HepG2 (cell line): Measurements from ENCODE around the gene TTC38. TPM values are rescaled to one million over a fixed set of nuclear protein-coding genes. Genes with fewer than 3 reads are reported as not detected.

Experiments used
- ATAD3A ChIP-seq: sonication (generic); formaldehyde crosslinking; IDR thresholded peaks from 2 replicates; pipeline ENCODE4 v1.4.0; 2020; ENCODE audit warnings: missing genetic modification reagents
- CBX1 ChIP-seq: IDR thresholded peaks from one replicate; pipeline ENCODE4 v1.6.1; 2016; ENCODE audit warnings: antibody characterized with exemption, low read depth
- FOXK1 ChIP-seq: sonication (generic); formaldehyde crosslinking; IDR thresholded peaks from 2 replicates; pipeline ENCODE4 v1.4.0; 2020; ENCODE audit warnings: low read depth, missing genetic modification reagents, borderline replicate concordance
- GATAD1 ChIP-seq: IDR thresholded peaks from 2 replicates; pipeline ENCODE4 v1.6.1; 2016; ENCODE audit warnings: missing genetic modification reagents, missing compliant biosample characterization
- NR2F2 ChIP-seq: IDR thresholded peaks from 2 replicates; pipeline ENCODE4 v1.6.1; 2012; ENCODE audit warnings: low read depth, inconsistent platforms, borderline replicate concordance
- NR2F6 ChIP-seq, 2 experiments: IDR thresholded peaks; 2 replicates each; pipeline ENCODE4 v1.6.1; 2016; ENCODE audit warnings: antibody characterized with exemption in 1 of 2, mild to moderate bottlenecking in 1 of 2
- SOX6 ChIP-seq, 2 experiments: fragments of 450-650 bp in 1 of 2; sonication (generic) in 1 of 2; formaldehyde crosslinking in 1 of 2; IDR thresholded peaks; 2 replicates each; pipeline versions ENCODE4 v1.4.0 to v1.6.1; 2017 to 2020; ENCODE audit warnings: antibody characterized with exemption in 1 of 2, mild to moderate bottlenecking in 1 of 2, missing genetic modification reagents in 1 of 2
- ZSCAN21 ChIP-seq: sonication (generic); formaldehyde crosslinking; IDR thresholded peaks from 2 replicates; pipeline ENCODE4 v1.8.0; 2022; ENCODE audit warnings: mild to moderate bottlenecking, missing genetic modification reagents, moderate library complexity, borderline replicate concordance
- polyA plus RNA-seq, 8 experiments: library from polyadenylated mRNA; depleted of rRNA in 3 of 8; stranded (reverse) in 7 of 8; unstranded in 1 of 8; fragments of >200 nt; fragmentation: Illumina TruSeq in 4 of 8; extraction: Trizol in 4 of 8; gene quantifications; 2 replicates each; pipeline versions ENCODE4 v1.2.1 to v1.2.3, GENCODE V29; 2011 to 2016; ENCODE audit warnings: low read depth in 4 of 8, missing spikeins in 1 of 8, mixed read lengths in 1 of 8; ENCODE audit not compliant: insufficient read depth in 1 of 8
- total RNA-seq, 5 experiments: library from RNA; depleted of rRNA; stranded (reverse); fragments of >200 nt; fragmentation: Illumina TruSeq; extraction: Trizol; gene quantifications; 2 replicates each; pipeline ENCODE4 v1.2.3, GENCODE V29; 2016; ENCODE audit warnings: low read depth in 1 of 5
- TF ChIP-seq, protein P1 (sequence below): sonication (generic); formaldehyde crosslinking; IDR thresholded peaks from one replicate; pipeline ENCODE4 v1.5.1; 2020; ENCODE audit warnings: mild to moderate bottlenecking, missing genetic modification reagents; ENCODE audit errors: not compliant biosample characterization
- TF ChIP-seq, protein P2 (sequence below): sonication (generic); formaldehyde crosslinking; IDR thresholded peaks from 2 replicates; pipeline ENCODE4 v1.4.0; 2020; ENCODE audit warnings: missing genetic modification reagents
- TF ChIP-seq, protein P3 (sequence below): IDR thresholded peaks from 2 replicates; pipeline ENCODE4 v1.6.1; 2018; ENCODE audit warnings: missing genetic modification reagents, mild to moderate bottlenecking, missing compliant biosample characterization
- TF ChIP-seq, protein P4 (sequence below): sonication (generic); formaldehyde crosslinking; IDR thresholded peaks from 2 replicates; pipeline ENCODE4 v1.8.0; 2022; ENCODE audit warnings: missing genetic modification reagents, mild to moderate bottlenecking, moderate library complexity, borderline replicate concordance

The TTC38 gene
- total and polyA plus RNA-seq, 2 of the 13 experiments (the other 11 are each of a cell fraction or from before 2014, with no cell fraction given): 101 to 105 TPM

DNA sequence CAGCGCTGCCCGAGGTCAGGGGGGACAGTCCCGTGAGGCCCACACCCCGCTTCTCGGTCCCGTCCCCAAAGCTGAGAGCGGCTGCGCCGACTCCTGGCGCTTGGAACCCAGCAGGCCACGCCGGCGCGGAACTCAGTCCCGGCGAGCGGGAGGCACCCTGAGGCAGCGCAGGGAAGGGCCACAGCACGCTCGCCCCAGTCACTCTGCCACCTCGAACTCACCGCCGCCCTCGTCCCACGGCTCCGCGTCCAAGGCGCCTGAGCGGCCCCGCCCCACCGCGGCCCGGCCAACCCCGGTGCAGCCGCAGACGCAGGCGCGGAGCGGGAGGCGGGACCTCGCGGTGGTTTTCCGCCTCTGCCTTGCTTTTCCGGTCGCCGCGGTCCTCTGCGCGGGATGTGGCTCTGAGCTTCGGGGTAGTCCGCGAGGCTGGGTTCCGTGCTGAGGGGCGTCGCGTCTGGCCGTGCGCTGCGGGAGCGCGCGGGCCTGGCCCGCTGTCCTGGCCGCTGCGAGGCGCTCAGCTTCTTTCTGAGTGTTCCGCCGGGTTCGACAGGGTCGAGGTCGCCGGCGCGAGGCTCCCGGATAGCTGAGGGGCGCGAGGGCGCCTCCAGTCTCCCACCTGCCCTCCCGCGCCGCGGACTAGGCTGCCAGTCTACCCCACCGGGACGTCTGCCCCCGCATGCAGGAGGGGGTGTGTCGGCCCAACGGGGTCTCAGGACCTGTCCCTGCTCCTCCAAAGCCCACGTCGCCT lies 17.6 kb upstream of the TTC38 start, which contains the start of gene CDPF1 (continued):
- TF ChIP-seq, protein P1, sequence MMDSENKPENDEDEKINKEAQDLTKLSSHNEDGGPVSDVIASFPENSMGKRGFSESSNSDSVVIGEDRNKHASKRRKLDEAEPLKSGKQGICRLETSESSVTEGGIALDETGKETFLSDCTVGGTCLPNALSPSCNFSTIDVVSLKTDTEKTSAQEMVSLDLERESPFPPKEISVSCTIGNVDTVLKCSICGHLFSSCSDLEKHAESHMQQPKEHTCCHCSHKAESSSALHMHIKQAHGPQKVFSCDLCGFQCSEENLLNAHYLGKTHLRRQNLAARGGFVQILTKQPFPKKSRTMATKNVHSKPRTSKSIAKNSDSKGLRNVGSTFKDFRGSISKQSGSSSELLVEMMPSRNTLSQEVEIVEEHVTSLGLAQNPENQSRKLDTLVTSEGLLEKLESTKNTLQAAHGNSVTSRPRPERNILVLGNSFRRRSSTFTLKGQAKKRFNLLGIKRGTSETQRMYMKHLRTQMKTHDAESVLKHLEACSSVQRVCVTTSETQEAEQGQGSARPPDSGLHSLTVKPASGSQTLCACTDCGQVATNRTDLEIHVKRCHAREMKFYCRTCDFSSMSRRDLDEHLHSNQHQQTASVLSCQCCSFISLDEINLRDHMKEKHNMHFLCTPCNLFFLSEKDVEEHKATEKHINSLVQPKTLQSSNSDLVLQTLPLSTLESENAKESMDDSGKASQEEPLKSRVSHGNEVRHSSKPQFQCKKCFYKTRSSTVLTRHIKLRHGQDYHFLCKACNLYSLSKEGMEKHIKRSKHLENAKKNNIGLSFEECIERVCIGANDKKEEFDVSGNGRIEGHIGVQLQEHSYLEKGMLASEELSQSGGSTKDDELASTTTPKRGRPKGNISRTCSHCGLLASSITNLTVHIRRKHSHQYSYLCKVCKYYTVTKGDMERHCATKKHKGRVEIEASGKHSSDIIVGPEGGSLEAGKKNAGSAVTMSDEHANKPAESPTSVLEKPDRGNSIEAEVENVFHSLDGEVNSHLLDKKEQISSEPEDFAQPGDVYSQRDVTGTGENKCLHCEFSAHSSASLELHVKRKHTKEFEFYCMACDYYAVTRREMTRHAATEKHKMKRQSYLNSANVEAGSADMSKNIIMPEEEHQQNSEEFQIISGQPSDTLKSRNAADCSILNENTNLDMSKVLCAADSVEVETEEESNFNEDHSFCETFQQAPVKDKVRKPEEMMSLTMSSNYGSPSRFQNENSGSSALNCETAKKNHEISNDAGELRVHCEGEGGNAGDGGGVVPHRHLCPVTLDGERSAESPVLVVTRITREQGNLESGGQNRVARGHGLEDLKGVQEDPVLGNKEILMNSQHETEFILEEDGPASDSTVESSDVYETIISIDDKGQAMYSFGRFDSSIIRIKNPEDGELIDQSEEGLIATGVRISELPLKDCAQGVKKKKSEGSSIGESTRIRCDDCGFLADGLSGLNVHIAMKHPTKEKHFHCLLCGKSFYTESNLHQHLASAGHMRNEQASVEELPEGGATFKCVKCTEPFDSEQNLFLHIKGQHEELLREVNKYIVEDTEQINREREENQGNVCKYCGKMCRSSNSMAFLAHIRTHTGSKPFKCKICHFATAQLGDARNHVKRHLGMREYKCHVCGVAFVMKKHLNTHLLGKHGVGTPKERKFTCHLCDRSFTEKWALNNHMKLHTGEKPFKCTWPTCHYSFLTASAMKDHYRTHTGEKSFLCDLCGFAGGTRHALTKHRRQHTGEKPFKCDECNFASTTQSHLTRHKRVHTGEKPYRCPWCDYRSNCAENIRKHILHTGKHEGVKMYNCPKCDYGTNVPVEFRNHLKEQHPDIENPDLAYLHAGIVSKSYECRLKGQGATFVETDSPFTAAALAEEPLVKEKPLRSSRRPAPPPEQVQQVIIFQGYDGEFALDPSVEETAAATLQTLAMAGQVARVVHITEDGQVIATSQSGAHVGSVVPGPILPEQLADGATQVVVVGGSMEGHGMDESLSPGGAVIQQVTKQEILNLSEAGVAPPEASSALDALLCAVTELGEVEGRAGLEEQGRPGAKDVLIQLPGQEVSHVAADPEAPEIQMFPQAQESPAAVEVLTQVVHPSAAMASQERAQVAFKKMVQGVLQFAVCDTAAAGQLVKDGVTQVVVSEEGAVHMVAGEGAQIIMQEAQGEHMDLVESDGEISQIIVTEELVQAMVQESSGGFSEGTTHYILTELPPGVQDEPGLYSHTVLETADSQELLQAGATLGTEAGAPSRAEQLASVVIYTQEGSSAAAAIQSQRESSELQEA: peak; percentile 47
- TF ChIP-seq, protein P2, sequence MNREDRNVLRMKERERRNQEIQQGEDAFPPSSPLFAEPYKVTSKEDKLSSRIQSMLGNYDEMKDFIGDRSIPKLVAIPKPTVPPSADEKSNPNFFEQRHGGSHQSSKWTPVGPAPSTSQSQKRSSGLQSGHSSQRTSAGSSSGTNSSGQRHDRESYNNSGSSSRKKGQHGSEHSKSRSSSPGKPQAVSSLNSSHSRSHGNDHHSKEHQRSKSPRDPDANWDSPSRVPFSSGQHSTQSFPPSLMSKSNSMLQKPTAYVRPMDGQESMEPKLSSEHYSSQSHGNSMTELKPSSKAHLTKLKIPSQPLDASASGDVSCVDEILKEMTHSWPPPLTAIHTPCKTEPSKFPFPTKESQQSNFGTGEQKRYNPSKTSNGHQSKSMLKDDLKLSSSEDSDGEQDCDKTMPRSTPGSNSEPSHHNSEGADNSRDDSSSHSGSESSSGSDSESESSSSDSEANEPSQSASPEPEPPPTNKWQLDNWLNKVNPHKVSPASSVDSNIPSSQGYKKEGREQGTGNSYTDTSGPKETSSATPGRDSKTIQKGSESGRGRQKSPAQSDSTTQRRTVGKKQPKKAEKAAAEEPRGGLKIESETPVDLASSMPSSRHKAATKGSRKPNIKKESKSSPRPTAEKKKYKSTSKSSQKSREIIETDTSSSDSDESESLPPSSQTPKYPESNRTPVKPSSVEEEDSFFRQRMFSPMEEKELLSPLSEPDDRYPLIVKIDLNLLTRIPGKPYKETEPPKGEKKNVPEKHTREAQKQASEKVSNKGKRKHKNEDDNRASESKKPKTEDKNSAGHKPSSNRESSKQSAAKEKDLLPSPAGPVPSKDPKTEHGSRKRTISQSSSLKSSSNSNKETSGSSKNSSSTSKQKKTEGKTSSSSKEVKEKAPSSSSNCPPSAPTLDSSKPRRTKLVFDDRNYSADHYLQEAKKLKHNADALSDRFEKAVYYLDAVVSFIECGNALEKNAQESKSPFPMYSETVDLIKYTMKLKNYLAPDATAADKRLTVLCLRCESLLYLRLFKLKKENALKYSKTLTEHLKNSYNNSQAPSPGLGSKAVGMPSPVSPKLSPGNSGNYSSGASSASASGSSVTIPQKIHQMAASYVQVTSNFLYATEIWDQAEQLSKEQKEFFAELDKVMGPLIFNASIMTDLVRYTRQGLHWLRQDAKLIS (CRISPR knock-in tag): no peak; the same call in 1 of the 2 replicates
- TF ChIP-seq FOXK1 (CRISPR knock-in tag): no peak
- TF ChIP-seq NR2F6 (IDR thresholded peaks at IDR 0.05): no peak
- TF ChIP-seq NR2F6 (CRISPR knock-in tag; IDR thresholded peaks at IDR 0.05): peak; percentile 5; the same call in 1 of the 2 replicates
- no peak for TF ChIP-seq ATAD3A (CRISPR knock-in tag)
- TF ChIP-seq GATAD1: peak; percentile 82
- TF ChIP-seq SOX6 (IDR thresholded peaks at IDR 0.05): no peak
- peak; percentile 44 for TF ChIP-seq SOX6 (CRISPR knock-in tag; IDR thresholded peaks at IDR 0.05)
- no peak; the same call in 1 of the 2 replicates for TF ChIP-seq NR2F2
- TF ChIP-seq ZSCAN21 (CRISPR knock-in tag): peak; percentile 82
- peak; percentile 90 for TF ChIP-seq CBX1
- TF ChIP-seq, protein P3, sequence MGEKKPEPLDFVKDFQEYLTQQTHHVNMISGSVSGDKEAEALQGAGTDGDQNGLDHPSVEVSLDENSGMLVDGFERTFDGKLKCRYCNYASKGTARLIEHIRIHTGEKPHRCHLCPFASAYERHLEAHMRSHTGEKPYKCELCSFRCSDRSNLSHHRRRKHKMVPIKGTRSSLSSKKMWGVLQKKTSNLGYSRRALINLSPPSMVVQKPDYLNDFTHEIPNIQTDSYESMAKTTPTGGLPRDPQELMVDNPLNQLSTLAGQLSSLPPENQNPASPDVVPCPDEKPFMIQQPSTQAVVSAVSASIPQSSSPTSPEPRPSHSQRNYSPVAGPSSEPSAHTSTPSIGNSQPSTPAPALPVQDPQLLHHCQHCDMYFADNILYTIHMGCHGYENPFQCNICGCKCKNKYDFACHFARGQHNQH (CRISPR knock-in tag): peak; percentile 70
- TF ChIP-seq, protein P4, sequence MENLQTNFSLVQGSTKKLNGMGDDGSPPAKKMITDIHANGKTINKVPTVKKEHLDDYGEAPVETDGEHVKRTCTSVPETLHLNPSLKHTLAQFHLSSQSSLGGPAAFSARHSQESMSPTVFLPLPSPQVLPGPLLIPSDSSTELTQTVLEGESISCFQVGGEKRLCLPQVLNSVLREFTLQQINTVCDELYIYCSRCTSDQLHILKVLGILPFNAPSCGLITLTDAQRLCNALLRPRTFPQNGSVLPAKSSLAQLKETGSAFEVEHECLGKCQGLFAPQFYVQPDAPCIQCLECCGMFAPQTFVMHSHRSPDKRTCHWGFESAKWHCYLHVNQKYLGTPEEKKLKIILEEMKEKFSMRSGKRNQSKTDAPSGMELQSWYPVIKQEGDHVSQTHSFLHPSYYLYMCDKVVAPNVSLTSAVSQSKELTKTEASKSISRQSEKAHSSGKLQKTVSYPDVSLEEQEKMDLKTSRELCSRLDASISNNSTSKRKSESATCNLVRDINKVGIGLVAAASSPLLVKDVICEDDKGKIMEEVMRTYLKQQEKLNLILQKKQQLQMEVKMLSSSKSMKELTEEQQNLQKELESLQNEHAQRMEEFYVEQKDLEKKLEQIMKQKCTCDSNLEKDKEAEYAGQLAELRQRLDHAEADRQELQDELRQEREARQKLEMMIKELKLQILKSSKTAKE (CRISPR knock-in tag): no peak; the same call in 1 of the 2 replicates
